ENCODE results near the gene ENTREP1.

Gene ENTREP1

DNA sequence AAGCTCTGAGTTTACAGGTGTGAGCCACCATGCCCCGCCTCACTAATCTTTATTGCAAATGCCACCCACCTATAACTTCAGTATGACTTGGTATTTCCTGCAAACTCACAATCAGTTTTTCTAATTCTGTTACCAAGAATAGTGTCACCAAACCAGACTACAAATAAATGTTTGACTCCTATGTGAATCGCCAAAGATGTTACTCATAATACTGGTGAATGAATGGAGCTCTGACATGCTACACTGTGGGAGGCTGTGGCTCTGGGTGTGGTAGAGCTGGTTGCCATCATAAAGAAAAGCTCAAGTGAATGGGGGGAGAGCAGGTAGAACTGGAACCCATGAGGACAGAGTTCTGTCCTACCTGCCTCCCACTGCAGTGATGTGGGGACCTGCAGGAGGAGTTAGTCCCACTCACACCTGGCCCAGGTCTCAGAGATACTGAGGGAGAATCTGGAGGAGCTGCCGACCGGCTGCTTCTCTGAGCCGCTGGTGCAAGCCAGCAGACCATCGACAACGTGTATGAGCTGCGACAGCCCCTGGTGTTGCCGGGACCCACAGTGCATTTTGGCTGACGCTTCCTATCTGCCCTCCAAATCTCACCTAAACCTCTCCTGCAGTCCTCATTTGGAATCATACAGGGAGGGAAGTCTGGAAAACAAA, 95.7 kb downstream of the ENTREP1 start:
- no peak for DNase-seq

GRCh38 chr9:69421908-69422801, 97.1 kb downstream of the ENTREP1 start:
- peak in 2 of 5 experiments; percentile 15 to 69 for DNase-seq

- no peak for DNase-seq
These were observed 100.3 kb downstream of the ENTREP1 start for GRCh38 chr9:69425136-69425801.

GRCh38 chr9:69427286-69427685, 102.3 kb downstream of the ENTREP1 start:
- DNase-seq = no peak

GRCh38 chr9:69428017-69428785, 103.2 kb downstream of the ENTREP1 start:
- DNase-seq = no peak

DNA sequence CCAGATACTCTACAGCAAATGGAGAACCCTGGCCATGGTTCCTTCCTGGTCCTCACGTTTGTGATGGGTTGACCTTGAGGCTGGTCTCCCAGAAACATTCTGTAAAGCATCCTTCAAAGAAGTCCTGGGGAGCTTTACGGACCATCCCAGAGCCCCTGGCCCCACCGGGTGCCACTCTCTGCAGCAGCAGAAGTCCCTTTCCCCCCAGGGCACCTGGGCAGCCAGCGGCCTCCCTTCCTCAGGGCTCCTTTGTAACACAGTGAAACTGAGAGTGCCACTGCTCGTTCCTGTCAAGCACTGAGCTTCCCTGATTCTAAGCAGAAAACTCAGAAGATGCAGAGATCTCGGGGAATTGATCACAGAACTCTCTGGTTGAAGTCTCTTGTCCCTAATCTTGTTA, 104.3 kb downstream of the ENTREP1 start:
- DNase-seq = no peak

DNA sequence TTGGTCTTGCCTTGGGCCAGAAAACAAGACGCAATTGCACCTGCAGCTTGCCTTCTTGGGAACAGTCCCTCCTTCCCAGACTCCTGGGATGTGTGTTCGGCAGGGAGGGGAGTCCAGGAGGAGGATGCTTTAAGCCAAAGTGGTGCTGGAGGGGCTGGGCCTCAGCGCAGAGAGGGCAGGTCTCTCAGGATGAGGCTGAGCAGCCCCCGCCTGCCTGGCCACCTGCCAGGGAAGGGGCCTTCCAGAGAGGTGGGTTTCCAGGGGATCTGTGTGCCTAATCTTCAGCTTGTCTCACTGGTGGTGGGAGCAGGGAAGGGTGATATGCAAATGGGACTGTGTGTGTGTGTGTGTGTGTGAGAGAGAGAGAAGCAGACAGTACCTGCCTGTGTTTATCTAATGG, 105.2 kb downstream of the ENTREP1 start:
- DNase-seq = no peak

- no peak for DNase-seq
These were observed 106.2 kb downstream of the ENTREP1 start for GRCh38 chr9:69431203-69431602.

DNA sequence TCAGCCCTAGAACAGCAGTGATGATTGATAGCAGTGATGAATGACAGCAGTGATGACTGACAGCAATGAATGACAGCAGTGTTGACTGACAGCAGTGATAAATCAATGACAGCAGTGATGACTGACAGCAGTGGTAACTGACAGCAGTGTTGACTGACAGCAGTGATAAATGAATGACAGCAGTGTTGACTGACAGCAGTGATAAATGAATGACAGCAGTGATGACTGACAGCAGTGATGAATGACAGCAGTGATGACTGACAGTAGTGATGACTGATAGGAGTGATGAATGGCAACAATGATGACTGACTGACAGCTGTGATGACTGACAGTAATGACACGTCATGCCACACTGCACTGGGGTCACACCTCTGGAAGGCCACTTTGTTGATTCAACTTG, 106.8 kb downstream of the ENTREP1 start:
- DNase-seq = no peak

GRCh38 chr9:69432623-69433022, 107.6 kb downstream of the ENTREP1 start:
- no peak for DNase-seq

DNA sequence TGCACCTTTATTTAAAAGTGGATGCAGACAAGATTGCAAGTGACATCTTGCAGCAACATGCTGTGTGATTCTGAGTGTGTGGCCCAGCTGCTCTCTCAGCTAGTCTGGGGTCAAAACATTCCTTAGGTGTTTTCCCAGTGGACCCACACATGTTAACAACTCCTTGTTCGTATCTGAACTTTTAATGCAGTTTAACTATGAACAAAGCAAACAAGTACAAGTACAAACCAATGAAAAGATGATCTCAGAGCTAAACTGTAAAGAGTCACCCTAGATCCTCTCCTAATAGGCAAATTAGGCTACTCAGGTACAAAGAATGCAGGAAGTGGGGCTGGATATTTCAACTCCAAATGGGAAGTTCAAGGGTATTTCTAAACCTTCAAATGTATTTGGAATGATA, 108.4 kb downstream of the ENTREP1 start:
- DNase-seq = no peak

DNA sequence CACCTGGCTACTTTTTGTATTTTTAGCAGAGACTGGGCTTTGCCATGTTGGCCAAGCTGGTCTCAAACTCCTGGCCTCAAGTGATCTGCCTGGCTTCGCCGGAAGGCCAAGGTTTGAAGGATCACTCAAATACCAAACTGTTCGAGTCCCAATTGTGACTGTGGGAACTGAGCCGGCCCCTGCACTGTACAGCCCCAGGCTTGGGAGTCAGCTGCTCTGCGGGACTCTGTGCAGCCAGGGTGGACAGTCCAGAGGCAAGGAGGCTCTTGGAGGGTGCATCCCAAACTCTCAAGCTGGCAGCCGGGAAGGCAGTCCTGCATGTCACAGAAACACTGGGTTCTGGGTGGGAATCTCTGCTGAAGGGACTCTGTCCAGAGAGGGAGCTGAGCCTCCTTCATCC, 109.0 kb downstream of the ENTREP1 start:
- no peak for DNase-seq

DNA sequence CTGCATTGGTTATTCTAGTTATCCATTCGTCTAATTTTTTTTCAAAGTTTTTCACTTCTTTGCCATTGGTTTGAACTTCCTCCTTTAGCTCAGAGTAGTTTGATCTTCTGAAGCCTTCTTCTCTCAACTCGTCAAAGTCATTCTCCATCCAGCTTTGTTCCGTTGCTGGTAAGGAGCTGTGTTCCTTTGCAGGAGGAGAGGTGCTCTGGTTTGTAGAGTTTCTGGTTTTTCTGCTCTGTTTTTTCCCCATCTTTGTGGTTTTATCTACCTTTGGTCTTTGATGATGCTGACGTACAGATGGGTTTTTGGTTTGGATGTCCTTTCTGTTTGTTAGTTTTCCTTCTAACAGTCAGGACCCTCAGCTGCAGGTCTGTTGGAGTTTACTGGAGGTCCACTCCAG, 114.6 kb downstream of the ENTREP1 start:
- DNase-seq = peak in 1 of 5 experiments; percentile 26

GRCh38 chr9:69440254-69440955, 115.4 kb downstream of the ENTREP1 start:
- DNase-seq = peak in 1 of 5 experiments; percentile 62

All from T-helper 2 cell (primary cell).